Activated CD4-positive, alpha-beta T cell treated with anti-CD3 and anti-CD28 coated beads, Interleukin-2, amount 10 ng/mL, durations not matched to agents 7 days and 5 days (primary cell): ENCODE results near the gene RPS6KB1. TPM values are rescaled to one million over a fixed set of nuclear protein-coding genes. Genes with fewer than 3 reads are reported as not detected.
"Not testable (repeated sequence)": the region's sequence is repeated elsewhere in the genome, so short reads cannot be mapped to it uniquely, and the experiment has no call there.

ENCODE experiments used
- CTCF ChIA-PET: fragments of 350-600 bp; sonication (Branson Sonifier 250); formaldehyde crosslinking; loops from one replicate; lab custom pipeline; 2021; ENCODE audit warnings: antibody characterized with exemption; lab: Charles Lee
- POLR2A ChIA-PET: fragments of 350-600 bp; sonication (Branson Sonifier 250); formaldehyde crosslinking; loops from one replicate; lab custom pipeline; 2021; ENCODE audit warnings: antibody characterized with exemption; lab: Charles Lee
- DNase-seq: peaks from one replicate; pipeline ENCODE4 v3.0.0-alpha.2; 2020
- H3K27ac Mint-ChIP-seq: one replicate; pipeline ENCODE4 v1.8.0; 2021; ENCODE audit warnings: mild to moderate bottlenecking, moderate library complexity, mixed read lengths
- H3K27me3 Mint-ChIP-seq: one replicate; pipeline ENCODE4 v1.8.0; 2021; ENCODE audit warnings: mixed read lengths
- H3K36me3 Mint-ChIP-seq: one replicate; pipeline ENCODE4 v1.8.0; 2021; ENCODE audit warnings: low read depth, mixed read lengths
- H3K4me1 Mint-ChIP-seq: one replicate; pipeline ENCODE4 v1.8.0; 2021; ENCODE audit warnings: mixed read lengths
- H3K4me3 Mint-ChIP-seq: one replicate; pipeline ENCODE4 v1.8.0; 2021; ENCODE audit warnings: mild to moderate bottlenecking, moderate library complexity, mixed read lengths
- H3K9me3 Mint-ChIP-seq: one replicate; pipeline ENCODE4 v1.8.0; 2021; ENCODE audit warnings: mixed read lengths
- total RNA-seq, 2 experiments: library from RNA; stranded (reverse); gene quantifications; one replicate each; pipeline ENCODE4 v1.2.3, GENCODE V29; 2021

Gene RPS6KB1
- total RNA-seq, 2 experiments from 2014 or later, result 46.7 to 50.3 TPM

GRCh38 chr17:59962739-59963318, 69.9 kb downstream of the RPS6KB1 start:
- Mint-ChIP-seq H3K4me3 (peak overlapping the region; percentile 81), H3K27me3 (no peaks in the 10 kb centered on the region), H3K4me1 (peaks cover 26% of the 10 kb centered on the region), H3K36me3 (peaks cover 12% of the 10 kb centered on the region), H3K9me3 (no peaks in the 10 kb centered on the region), H3K27ac (no peak overlapping the region)
- CTCF ChIA-PET, result no interaction called here
- POLR2A ChIA-PET, result no interaction called here
- no peak for DNase-seq

- H3K9me3 Mint-ChIP-seq, result no peaks in the 10 kb centered on the region
- peak overlapping the region; percentile 81 for H3K4me3 Mint-ChIP-seq
- ChIA-PET CTCF (interaction anchor here (0.6 to 1.2 kb wide), 3 partner anchors 8 to 256 kb away, joined by 3 to 7 read pairs (median 3); partner anchors contain the start of genes PTRH2 and VMP1), POLR2A (interaction anchor here (0.9 to 1.4 kb wide), 2 partner anchors 212 to 257 kb away, joined by 3 to 4 read pairs; partner anchors contain the start of genes PTRH2 and VMP1)
- peaks cover 2% of the 10 kb centered on the region for H3K27me3 Mint-ChIP-seq
- peak; percentile 53 for DNase-seq
- peaks cover 9% of the 10 kb centered on the region for H3K36me3 Mint-ChIP-seq
- peaks cover 26% of the 10 kb centered on the region for H3K4me1 Mint-ChIP-seq
- H3K27ac Mint-ChIP-seq, result peak overlapping the region; percentile 88
These were observed 71.0 kb downstream of the RPS6KB1 start for GRCh38 chr17:59963738-59964481.

GRCh38 chr17:59964482-59965328, 71.8 kb downstream of the RPS6KB1 start, which contains the start of gene RNFT1:
Gene RNFT1, minus strand, starts transcription at chr17:59964740. Its CDS starts 77 bp downstream, at chr17:59964663.
- Mint-ChIP-seq H3K4me1 (peaks cover 24% of the 10 kb centered on the region), H3K27ac (peak within 1 kb of the TSS; percentile 88), H3K27me3 (peaks cover 2% of the 10 kb centered on the region), H3K9me3 (no peaks in the 10 kb centered on the region), H3K4me3 (peak within 1 kb of the TSS; percentile 81), H3K36me3 (peaks cover 5% of the 10 kb centered on the region)
- CTCF ChIA-PET, result interaction anchor here (1.1 to 1.2 kb wide), 2 partner anchors 9 to 257 kb away, joined by 3 read pairs; partner anchors contain the start of genes PTRH2 and VMP1
- POLR2A ChIA-PET, result interaction anchor here (0.7 to 1.4 kb wide), 4 partner anchors 27 to 573 kb away, joined by 3 to 5 read pairs (median 4); partner anchors contain the start of genes PTRH2 and VMP1
- peak; percentile 91 for DNase-seq

GRCh38 chr17:59971771-59972170, 78.8 kb downstream of the RPS6KB1 start:
- H3K4me3 Mint-ChIP-seq, H3K27me3 Mint-ChIP-seq, H3K27ac Mint-ChIP-seq, H3K36me3 Mint-ChIP-seq, H3K4me1 Mint-ChIP-seq, DNase-seq, H3K9me3 Mint-ChIP-seq, POLR2A ChIA-PET: not testable (repeated sequence)
- CTCF ChIA-PET, result interaction anchor here (0.7 kb wide), 1 partner anchor 212 kb away, joined by 3 read pairs; no protein-coding TSS in a partner anchor

GRCh38 chr17:59972778-59973177, 79.9 kb downstream of the RPS6KB1 start:
- CTCF ChIA-PET, result no interaction called here
- Mint-ChIP-seq H3K4me3 (no peak overlapping the region), H3K27me3 (peaks cover 3% of the 10 kb centered on the region), H3K27ac (no peak overlapping the region), H3K9me3 (no peaks in the 10 kb centered on the region), H3K4me1 (no peaks in the 10 kb centered on the region), H3K36me3 (no peaks in the 10 kb centered on the region)
- DNase-seq, result no peak
- POLR2A ChIA-PET, result no interaction called here

GRCh38 chr17:59973483-59973882, 80.6 kb downstream of the RPS6KB1 start:
- POLR2A ChIA-PET, H3K4me1 Mint-ChIP-seq, CTCF ChIA-PET, H3K9me3 Mint-ChIP-seq, H3K4me3 Mint-ChIP-seq, H3K27ac Mint-ChIP-seq, DNase-seq, H3K36me3 Mint-ChIP-seq, H3K27me3 Mint-ChIP-seq: not testable (repeated sequence)

GRCh38 chr17:59975166-59975565, 82.2 kb downstream of the RPS6KB1 start:
- DNase-seq, H3K4me3 Mint-ChIP-seq, POLR2A ChIA-PET, H3K9me3 Mint-ChIP-seq, H3K27ac Mint-ChIP-seq, H3K36me3 Mint-ChIP-seq, H3K4me1 Mint-ChIP-seq, CTCF ChIA-PET, H3K27me3 Mint-ChIP-seq: not testable (repeated sequence)

GRCh38 chr17:59996608-59997007, 103.7 kb downstream of the RPS6KB1 start:
- H3K27me3 Mint-ChIP-seq, H3K9me3 Mint-ChIP-seq, DNase-seq, H3K27ac Mint-ChIP-seq, H3K4me3 Mint-ChIP-seq, H3K36me3 Mint-ChIP-seq, CTCF ChIA-PET, H3K4me1 Mint-ChIP-seq, POLR2A ChIA-PET: not testable (repeated sequence)

Other genes with a start within 250 kb of the RPS6KB1 start
- 10 to 100 TPM; 20.5 to 22.9 TPM for gene PTRH2, start 185.7 kb upstream of the RPS6KB1 start, total RNA-seq
- gene VMP1, start 185.5 kb upstream of the RPS6KB1 start, total RNA-seq, result 100 to 1,000 TPM; 194 to 213 TPM
- gene TUBD1, start 178 bp upstream of the RPS6KB1 start, total RNA-seq, result 10 to 100 TPM; 12.3 to 13.8 TPM
- 10 to 100 TPM; 16.6 to 18.2 TPM for gene RNFT1, start 71.6 kb downstream of the RPS6KB1 start, total RNA-seq
- 10 to 100 TPM; 18.7 to 19.0 TPM for gene HEATR6, start 185.8 kb downstream of the RPS6KB1 start, total RNA-seq